Ishikawa (cell line): Measurements from ENCODE around the gene ARPC5.

Experiments
- CEBPB ChIP-seq: IDR thresholded peaks from 2 replicates; pipeline ENCODE4 v1.6.1; 2012
- CREB1 ChIP-seq: IDR thresholded peaks from 2 replicates; pipeline ENCODE4 v1.6.1; 2012; ENCODE audit warnings: low read depth
- EGR1 ChIP-seq: IDR thresholded peaks from 2 replicates; pipeline ENCODE4 v1.6.1; 2012
- EP300 ChIP-seq: IDR thresholded peaks from 2 replicates; pipeline ENCODE4 v1.6.1; 2012; ENCODE audit warnings: borderline replicate concordance
- FOXM1 ChIP-seq: IDR thresholded peaks from 2 replicates; pipeline ENCODE4 v1.6.1; 2012; ENCODE audit warnings: low read depth, borderline replicate concordance
- NFIC ChIP-seq: IDR thresholded peaks from 2 replicates; pipeline ENCODE4 v1.6.1; 2012
- RAD21 ChIP-seq: IDR thresholded peaks from 2 replicates; pipeline ENCODE4 v1.6.1; 2012; ENCODE audit warnings: low read depth
- TAF1 ChIP-seq: IDR thresholded peaks from 2 replicates; pipeline ENCODE4 v1.6.1; 2012; ENCODE audit warnings: low read depth, mild to moderate bottlenecking
- TCF12 ChIP-seq: IDR thresholded peaks from 2 replicates; pipeline ENCODE4 v1.6.1; 2012; ENCODE audit warnings: low read depth
- TEAD4 ChIP-seq: IDR thresholded peaks from 2 replicates; pipeline ENCODE4 v1.6.1; 2012
- YY1 ChIP-seq: IDR thresholded peaks from 2 replicates; pipeline ENCODE4 v1.6.1; 2012; ENCODE audit warnings: low read depth
- ZBTB7A ChIP-seq: IDR thresholded peaks from 2 replicates; pipeline ENCODE4 v1.6.1; 2012; ENCODE audit warnings: low read depth
- TF ChIP-seq, protein P1 (sequence below): IDR thresholded peaks from 2 replicates; pipeline ENCODE4 v1.6.1; 2012; ENCODE audit warnings: low read depth, mild to moderate bottlenecking
- TF ChIP-seq, protein P2 (sequence below): IDR thresholded peaks from 2 replicates; pipeline ENCODE4 v1.6.1; 2012

The ARPC5 gene

DNA sequence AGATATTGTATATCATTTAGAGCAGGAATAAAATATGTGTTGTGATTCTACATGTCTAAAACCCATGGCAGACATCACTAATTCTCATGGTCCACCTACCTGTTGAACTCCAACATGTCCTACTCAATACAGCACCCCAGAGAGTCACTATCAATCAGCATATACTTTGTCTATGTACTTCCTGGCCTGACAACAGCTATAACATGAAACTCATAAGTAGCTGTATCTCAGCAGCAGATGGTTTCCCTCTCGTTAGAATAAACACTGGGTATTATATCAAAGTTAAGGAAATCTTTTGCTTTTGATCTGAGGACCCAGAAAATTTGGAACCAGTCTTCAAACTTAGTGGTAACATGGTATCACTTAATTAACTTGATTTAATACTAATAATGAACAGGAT is 15.8 kb downstream of the ARPC5 start:
- no peak for TF ChIP-seq TEAD4
- TF ChIP-seq, protein P1, sequence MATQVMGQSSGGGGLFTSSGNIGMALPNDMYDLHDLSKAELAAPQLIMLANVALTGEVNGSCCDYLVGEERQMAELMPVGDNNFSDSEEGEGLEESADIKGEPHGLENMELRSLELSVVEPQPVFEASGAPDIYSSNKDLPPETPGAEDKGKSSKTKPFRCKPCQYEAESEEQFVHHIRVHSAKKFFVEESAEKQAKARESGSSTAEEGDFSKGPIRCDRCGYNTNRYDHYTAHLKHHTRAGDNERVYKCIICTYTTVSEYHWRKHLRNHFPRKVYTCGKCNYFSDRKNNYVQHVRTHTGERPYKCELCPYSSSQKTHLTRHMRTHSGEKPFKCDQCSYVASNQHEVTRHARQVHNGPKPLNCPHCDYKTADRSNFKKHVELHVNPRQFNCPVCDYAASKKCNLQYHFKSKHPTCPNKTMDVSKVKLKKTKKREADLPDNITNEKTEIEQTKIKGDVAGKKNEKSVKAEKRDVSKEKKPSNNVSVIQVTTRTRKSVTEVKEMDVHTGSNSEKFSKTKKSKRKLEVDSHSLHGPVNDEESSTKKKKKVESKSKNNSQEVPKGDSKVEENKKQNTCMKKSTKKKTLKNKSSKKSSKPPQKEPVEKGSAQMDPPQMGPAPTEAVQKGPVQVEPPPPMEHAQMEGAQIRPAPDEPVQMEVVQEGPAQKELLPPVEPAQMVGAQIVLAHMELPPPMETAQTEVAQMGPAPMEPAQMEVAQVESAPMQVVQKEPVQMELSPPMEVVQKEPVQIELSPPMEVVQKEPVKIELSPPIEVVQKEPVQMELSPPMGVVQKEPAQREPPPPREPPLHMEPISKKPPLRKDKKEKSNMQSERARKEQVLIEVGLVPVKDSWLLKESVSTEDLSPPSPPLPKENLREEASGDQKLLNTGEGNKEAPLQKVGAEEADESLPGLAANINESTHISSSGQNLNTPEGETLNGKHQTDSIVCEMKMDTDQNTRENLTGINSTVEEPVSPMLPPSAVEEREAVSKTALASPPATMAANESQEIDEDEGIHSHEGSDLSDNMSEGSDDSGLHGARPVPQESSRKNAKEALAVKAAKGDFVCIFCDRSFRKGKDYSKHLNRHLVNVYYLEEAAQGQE: no peak
- TF ChIP-seq RAD21: no peak
- no peak for TF ChIP-seq CREB1
- no peak for TF ChIP-seq NFIC
- TF ChIP-seq EP300: no peak
- no peak for TF ChIP-seq ZBTB7A
- TF ChIP-seq YY1: no peak
- no peak for TF ChIP-seq TCF12
- TF ChIP-seq, protein P2, sequence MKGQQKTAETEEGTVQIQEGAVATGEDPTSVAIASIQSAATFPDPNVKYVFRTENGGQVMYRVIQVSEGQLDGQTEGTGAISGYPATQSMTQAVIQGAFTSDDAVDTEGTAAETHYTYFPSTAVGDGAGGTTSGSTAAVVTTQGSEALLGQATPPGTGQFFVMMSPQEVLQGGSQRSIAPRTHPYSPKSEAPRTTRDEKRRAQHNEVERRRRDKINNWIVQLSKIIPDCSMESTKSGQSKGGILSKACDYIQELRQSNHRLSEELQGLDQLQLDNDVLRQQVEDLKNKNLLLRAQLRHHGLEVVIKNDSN: no peak
- no peak for TF ChIP-seq CEBPB
- TF ChIP-seq TAF1: no peak
- TF ChIP-seq FOXM1: no peak
- no peak for TF ChIP-seq EGR1

GRCh38 chr1:183612407-183612806 is 23.2 kb downstream of the ARPC5 start:
- TF ChIP-seq, protein P2: no peak
- no peak for TF ChIP-seq TEAD4
- TF ChIP-seq EP300: no peak
- TF ChIP-seq NFIC: no peak
- TF ChIP-seq ZBTB7A: no peak
- no peak for TF ChIP-seq CREB1
- no peak for TF ChIP-seq TAF1
- TF ChIP-seq, protein P1: no peak
- TF ChIP-seq YY1: no peak

DNA sequence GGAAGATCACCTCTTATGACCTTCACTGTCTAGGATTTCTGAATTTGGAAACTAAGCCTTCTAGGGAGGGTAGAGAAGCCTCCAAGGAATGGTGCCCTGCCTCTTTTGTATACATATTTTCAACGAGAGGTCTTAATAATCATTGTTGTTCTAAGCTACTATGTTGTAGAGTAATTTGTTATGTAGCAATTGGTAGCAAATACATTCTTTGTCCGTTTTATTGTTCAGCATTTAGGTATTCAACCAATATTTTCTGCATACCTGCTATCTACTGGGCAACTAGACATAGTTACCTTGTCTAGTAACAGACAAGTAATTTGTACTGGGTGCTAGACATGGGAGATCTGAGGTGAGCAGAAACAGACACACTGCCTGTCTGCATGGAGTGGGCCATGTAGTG is 24.6 kb downstream of the ARPC5 start:
- TF ChIP-seq TAF1 (no peak), TCF12 (no peak)
- TF ChIP-seq, protein P2: no peak

GRCh38 chr1:183609759-183610452 is 25.7 kb downstream of the ARPC5 start:
- no peak for TF ChIP-seq CEBPB
- TF ChIP-seq, protein P1: no peak
- no peak for TF ChIP-seq TCF12
- TF ChIP-seq TAF1: no peak
- no peak for TF ChIP-seq ZBTB7A

- no peak for TF ChIP-seq NFIC
- TF ChIP-seq RAD21: peak; percentile 36; the same call in 1 of the 2 replicates
Measured at GRCh38 chr1:183609313-183609712, 26.3 kb downstream of the ARPC5 start.
